Central memory CD4-positive, alpha-beta T cell (primary cell): ENCODE results near the gene RIN2.
"Not testable (repeated sequence)": the region's sequence is repeated elsewhere in the genome, so short reads cannot be mapped to it uniquely, and the experiment has no call there.

Experiments used
- DNase-seq: peaks from one replicate; pipeline ENCODE4 v3.0.0; 2022

RIN2 gene

DNA sequence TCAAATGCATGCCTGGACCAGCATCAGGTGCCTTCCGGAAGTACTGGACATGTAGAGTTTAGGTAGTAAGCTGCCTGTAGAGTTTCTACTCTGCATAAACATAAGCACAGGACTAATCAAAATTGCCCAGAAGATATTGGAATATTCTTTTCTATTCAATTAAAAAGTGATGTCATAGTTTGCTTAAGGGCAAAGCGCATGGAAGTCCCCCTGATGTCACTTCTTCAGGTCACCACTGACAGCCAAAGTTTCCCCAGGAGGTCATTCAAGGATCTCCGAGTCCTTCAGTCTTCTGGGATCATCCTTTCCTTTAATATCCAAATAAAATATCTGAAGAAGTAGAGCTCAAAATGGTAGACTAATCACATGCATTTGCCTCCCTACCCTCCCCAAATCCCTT is 17.5 kb upstream of the RIN2 start:
- no peak for DNase-seq

GRCh38 chr20:19741924-19742323 is 16.1 kb upstream of the RIN2 start:
- DNase-seq: no peak

DNA sequence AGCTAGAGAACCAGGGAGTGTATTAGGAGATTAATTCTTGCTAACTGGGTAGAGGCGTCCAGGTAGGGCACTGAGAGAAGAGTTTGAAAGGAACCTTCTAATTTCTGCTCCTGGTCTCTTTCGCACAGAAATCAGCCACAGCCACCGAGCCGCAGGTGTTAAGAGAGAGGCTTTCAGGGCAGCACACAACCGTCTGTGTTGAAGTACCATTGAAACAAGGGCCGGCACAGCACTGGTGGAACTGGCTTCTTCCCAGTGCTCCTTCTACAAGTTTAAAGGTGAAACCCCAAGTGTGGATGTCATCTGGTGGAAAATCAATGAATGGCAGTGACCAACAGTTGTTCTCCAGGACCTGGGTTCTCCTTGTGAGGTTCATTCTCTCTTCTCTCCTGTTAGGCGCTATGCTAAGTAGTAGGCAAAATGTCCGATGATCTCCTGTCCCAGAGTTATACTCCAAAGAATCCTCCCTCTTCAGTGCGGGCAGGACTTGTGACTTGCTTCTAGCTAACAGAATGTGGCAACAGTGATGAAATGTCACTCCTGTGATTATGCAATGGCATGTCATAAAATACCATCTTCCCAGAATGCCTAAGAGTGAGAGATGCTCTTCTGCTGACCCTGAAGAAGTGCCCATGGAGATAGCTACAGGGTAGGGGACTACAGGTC is 15.0 kb upstream of the RIN2 start:
- DNase-seq: no peak

- DNase-seq: no peak
Measured at GRCh38 chr20:19743640-19743995, 14.4 kb upstream of the RIN2 start.

GRCh38 chr20:19745106-19745505 is 13.0 kb upstream of the RIN2 start:
- no peak for DNase-seq

DNA sequence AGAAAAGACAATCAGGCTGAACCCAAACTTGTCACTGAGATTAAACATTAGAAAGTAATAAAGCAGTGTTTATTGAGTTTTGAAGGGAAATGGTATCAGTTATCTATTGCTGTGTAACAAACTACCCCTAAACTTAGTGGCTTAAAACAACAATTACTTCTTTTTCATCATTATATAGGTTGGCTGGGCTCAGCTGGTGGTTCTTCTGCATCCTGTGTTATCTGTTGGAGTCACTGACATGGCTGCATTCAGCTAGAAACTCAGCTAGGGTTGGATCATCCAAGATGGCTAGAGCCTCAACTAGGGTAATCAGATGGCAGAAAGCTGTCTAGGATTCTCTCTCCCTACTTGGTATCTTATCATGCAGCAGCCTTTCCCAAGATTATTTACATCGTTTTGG is 12.5 kb upstream of the RIN2 start:
- DNase-seq: no peak

GRCh38 chr20:19746396-19746795 is 11.7 kb upstream of the RIN2 start:
- no peak for DNase-seq

- DNase-seq: no peak
Measured at GRCh38 chr20:19747903-19748302, 10.2 kb upstream of the RIN2 start.

- no peak for DNase-seq
Measured at GRCh38 chr20:19748681-19749080, 9.4 kb upstream of the RIN2 start.

- DNase-seq: no peak
Measured at GRCh38 chr20:19749618-19750071, 8.4 kb upstream of the RIN2 start.

DNA sequence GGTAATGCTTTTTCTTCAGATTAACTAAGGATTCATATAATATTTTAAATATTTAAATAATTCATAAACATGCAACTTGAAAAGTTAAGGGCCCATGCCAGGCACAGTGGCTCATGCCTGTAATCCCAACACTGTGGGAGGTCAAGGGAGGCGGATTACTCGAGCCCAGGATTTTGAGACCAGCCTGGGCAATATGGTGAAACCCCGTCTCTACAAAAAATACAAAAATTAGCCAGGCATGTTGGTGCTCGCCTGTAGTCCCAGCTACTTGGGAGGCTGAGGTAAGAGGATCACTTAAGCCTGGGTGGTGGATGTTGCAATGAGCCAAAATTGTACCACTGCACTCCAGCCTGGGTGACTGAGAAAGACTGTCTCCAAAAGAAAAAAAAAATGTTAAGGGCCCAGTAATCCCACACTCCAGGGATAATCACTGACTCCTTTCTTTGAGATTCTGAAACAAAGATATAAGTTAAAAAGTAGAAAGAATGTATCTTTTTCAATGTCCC is 7.9 kb upstream of the RIN2 start:
- DNase-seq: no peak

DNA sequence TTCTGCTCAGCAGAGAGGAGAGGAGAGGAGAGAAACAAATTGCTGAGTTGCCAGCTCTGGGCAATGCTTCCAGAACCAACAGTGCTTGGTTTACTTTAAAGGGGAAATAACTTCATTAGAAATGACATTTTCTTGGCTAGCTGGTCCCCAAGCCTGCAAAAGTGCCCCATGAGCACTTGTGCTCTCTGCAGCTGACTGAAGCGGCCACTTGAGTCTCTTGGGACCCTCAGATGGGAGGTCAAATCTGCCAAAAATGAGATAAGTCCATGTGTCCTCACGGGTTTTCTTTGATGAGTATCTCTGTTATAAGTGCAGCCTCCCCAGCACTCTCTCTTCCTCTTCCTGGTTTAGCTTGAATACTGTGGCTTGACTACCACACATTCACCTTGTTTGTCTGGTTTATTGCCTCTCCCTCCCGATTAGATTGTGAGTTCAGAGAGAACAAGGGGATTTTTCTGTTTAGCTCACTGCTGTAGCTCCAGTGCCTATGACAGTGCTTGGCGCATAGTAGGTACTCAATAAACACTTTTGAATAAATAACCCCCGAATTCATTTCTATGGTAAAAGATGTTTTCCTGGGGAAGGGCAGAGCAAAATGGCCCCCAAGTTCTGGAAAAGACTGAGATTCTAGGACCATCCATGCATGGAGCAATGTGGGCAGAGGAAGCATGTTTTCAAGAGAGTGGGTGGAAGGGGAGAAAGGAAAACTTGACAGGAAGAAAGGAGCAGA is 7.0 kb upstream of the RIN2 start:
- no peak for DNase-seq

- DNase-seq: not testable (repeated sequence)
Measured at GRCh38 chr20:19754201-19754600, 3.9 kb upstream of the RIN2 start.

GRCh38 chr20:19756761-19757486 is 1.1 kb upstream of the RIN2 start:
- DNase-seq: no peak

GRCh38 chr20:19757487-19758132 is 448 bp upstream of the RIN2 start:
- no peak for DNase-seq

- no peak for DNase-seq
Measured at GRCh38 chr20:19758501-19759331, 658 bp downstream of the RIN2 start.

- DNase-seq: no peak
Measured at GRCh38 chr20:19760371-19760721, 2.3 kb downstream of the RIN2 start.

GRCh38 chr20:19761326-19761725 is 3.3 kb downstream of the RIN2 start:
- DNase-seq: no peak

DNA sequence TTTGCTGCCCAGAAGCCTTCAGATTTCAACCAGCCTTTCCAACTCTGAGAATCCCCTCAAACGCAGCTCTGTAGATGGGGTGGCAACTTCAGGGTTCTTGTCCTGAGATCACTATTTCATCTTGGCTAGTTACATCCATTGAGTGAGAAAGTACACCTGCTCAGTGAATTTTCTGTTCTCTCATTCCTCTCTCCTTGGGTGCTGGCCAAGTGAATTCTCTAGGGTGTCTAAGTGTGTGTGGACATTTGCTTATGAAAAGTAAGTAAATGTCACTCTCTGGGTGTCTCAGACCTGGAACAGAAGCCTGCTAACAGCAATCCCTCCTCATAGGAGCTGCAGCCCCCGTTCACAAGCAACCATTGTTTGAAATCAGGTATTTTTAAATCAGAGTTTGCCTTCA is 3.8 kb downstream of the RIN2 start:
- DNase-seq: no peak

GRCh38 chr20:19764207-19764606 is 6.1 kb downstream of the RIN2 start:
- no peak for DNase-seq

DNA sequence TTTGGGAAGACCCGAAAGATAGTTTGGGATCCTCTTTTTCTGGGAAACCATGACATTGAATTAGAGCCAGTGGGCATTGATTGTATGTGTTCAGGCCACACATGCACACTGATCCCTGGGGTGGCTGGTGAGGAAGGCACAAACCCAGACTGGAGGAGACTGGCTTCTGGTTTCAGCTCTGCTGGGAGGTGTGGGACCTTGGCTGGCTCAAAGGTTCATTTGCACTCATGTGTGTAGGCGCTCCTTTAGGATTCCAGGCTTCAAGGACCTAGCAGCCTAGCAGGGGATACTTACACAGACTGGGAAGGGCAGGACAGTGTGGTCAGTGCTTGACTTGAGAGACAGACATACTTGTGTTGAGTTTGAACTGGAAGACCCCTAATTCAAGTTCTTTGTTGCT is 7.2 kb downstream of the RIN2 start:
- DNase-seq: no peak

DNA sequence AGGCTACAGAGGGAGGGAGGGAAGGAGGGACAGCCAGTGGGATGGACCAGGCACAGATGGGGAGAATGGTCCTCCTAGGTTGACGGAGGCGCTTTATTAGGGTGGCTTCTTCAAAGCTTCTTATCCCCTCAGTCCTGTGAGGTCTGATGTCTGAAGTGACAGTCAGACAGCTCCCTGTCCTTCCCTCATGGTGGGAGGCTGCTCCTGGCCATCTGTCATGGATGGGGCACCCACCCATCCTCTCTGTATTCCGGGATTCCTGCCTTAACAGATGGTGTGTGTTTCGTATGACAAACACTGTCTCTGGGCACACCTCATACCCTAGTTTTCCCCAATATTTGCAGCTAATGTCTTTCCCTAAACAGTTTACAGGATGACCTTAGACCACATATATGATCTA is 7.9 kb downstream of the RIN2 start:
- DNase-seq: no peak
